Measurements from ENCODE around the gene SNAP47.

Gene SNAP47

GRCh38 chr1:227763246-227764018 lies 28.2 kb downstream of the SNAP47 start:
- POLR2A ChIA-PET = interaction anchor here (1.0 kb wide), 1 partner anchor 30 kb away, joined by 3 read pairs; no protein-coding TSS in a partner anchor
- DNase-seq (ENCODE audit: extremely low spot score) = no peak
- CTCF ChIA-PET = interaction anchor here (0.6 kb wide), 1 partner anchor 295 kb away, joined by 3 read pairs; no protein-coding TSS in a partner anchor
- TF ChIP-seq HDGF (IDR thresholded peaks at IDR 0.05; ENCODE audit: borderline replicate concordance) = no peak
- no peak for TF ChIP-seq SUZ12 (IDR thresholded peaks at IDR 0.05)
- no peak for TF ChIP-seq FOXA1 (IDR thresholded peaks at IDR 0.05)
- no peak for TF ChIP-seq NFRKB (IDR thresholded peaks at IDR 0.05)
- TF ChIP-seq ARNT (IDR thresholded peaks at IDR 0.05) = no peak
- no peak for TF ChIP-seq BHLHE40 (IDR thresholded peaks at IDR 0.05; ENCODE audit: borderline replicate concordance)
- TF ChIP-seq FOXK2 (IDR thresholded peaks at IDR 0.05) = no peak
- no peak for TF ChIP-seq LEF1 (IDR thresholded peaks at IDR 0.05; ENCODE audit: borderline replicate concordance)
- no peak for TF ChIP-seq TARDBP (IDR thresholded peaks at IDR 0.05)
- no peak for TF ChIP-seq CTBP1 (IDR thresholded peaks at IDR 0.05; ENCODE audit: borderline replicate concordance)
- no peak for TF ChIP-seq ZNF384 (IDR thresholded peaks at IDR 0.05)
- no peak for TF ChIP-seq SP1 (IDR thresholded peaks at IDR 0.05)
- no peak for TF ChIP-seq L3MBTL2 (conservative IDR thresholded peaks at IDR 0.05)
- no peak for TF ChIP-seq ELF4 (IDR thresholded peaks at IDR 0.05)
- no peak for TF ChIP-seq PKNOX1 (IDR thresholded peaks at IDR 0.05)

GRCh38 chr1:227764019-227764391 lies 28.8 kb downstream of the SNAP47 start:
- no peak for DNase-seq (ENCODE audit: extremely low spot score)
- ChIA-PET POLR2A (no interaction called here), CTCF (interaction anchor here (0.6 kb wide), 1 partner anchor 296 kb away, joined by 3 read pairs; no protein-coding TSS in a partner anchor)
- TF ChIP-seq FOXK2 (IDR thresholded peaks at IDR 0.05) (no peak), L3MBTL2 (conservative IDR thresholded peaks at IDR 0.05) (no peak), ARNT (IDR thresholded peaks at IDR 0.05) (no peak), BHLHE40 (IDR thresholded peaks at IDR 0.05; ENCODE audit: borderline replicate concordance) (no peak), SP1 (IDR thresholded peaks at IDR 0.05) (no peak), HDGF (IDR thresholded peaks at IDR 0.05; ENCODE audit: borderline replicate concordance) (no peak), TARDBP (IDR thresholded peaks at IDR 0.05) (no peak), FOXM1 (IDR thresholded peaks at IDR 0.05; ENCODE audit: borderline replicate concordance) (no peak), ZNF384 (IDR thresholded peaks at IDR 0.05) (no peak), CTBP1 (IDR thresholded peaks at IDR 0.05; ENCODE audit: borderline replicate concordance) (no peak)

- no peak for DNase-seq (ENCODE audit: extremely low spot score)
- CTCF ChIA-PET = no interaction called here
- POLR2A ChIA-PET = no interaction called here
- TF ChIP-seq TARDBP (IDR thresholded peaks at IDR 0.05) (no peak), FOXA1 (IDR thresholded peaks at IDR 0.05) (no peak), HDGF (IDR thresholded peaks at IDR 0.05; ENCODE audit: borderline replicate concordance) (no peak), FOXK2 (IDR thresholded peaks at IDR 0.05) (no peak), FOXM1 (IDR thresholded peaks at IDR 0.05; ENCODE audit: borderline replicate concordance) (no peak), ARNT (IDR thresholded peaks at IDR 0.05) (no peak), L3MBTL2 (conservative IDR thresholded peaks at IDR 0.05) (no peak), SUZ12 (IDR thresholded peaks at IDR 0.05) (no peak), ZNF384 (IDR thresholded peaks at IDR 0.05) (no peak), ELF4 (IDR thresholded peaks at IDR 0.05) (no peak), BHLHE40 (IDR thresholded peaks at IDR 0.05; ENCODE audit: borderline replicate concordance) (no peak), PKNOX1 (IDR thresholded peaks at IDR 0.05) (no peak), CTBP1 (IDR thresholded peaks at IDR 0.05; ENCODE audit: borderline replicate concordance) (no peak)
Observed at GRCh38 chr1:227765261-227766014, 30.2 kb downstream of the SNAP47 start.

GRCh38 chr1:227766015-227766634 lies 30.9 kb downstream of the SNAP47 start:
- DNase-seq (ENCODE audit: extremely low spot score) = no peak
- TF ChIP-seq NFRKB (IDR thresholded peaks at IDR 0.05) (no peak), TARDBP (IDR thresholded peaks at IDR 0.05) (no peak), ELF4 (IDR thresholded peaks at IDR 0.05) (no peak), FOXM1 (IDR thresholded peaks at IDR 0.05; ENCODE audit: borderline replicate concordance) (no peak), FOXK2 (IDR thresholded peaks at IDR 0.05) (no peak), PKNOX1 (IDR thresholded peaks at IDR 0.05) (no peak), LEF1 (IDR thresholded peaks at IDR 0.05; ENCODE audit: borderline replicate concordance) (no peak), FOXA1 (IDR thresholded peaks at IDR 0.05) (no peak), SUZ12 (IDR thresholded peaks at IDR 0.05) (no peak), CTBP1 (IDR thresholded peaks at IDR 0.05; ENCODE audit: borderline replicate concordance) (no peak), HDGF (IDR thresholded peaks at IDR 0.05; ENCODE audit: borderline replicate concordance) (no peak), ARNT (IDR thresholded peaks at IDR 0.05) (no peak), ZNF384 (IDR thresholded peaks at IDR 0.05) (no peak)
- CTCF ChIA-PET = no interaction called here
- POLR2A ChIA-PET = no interaction called here

GRCh38 chr1:227766653-227767277 lies 31.5 kb downstream of the SNAP47 start:
- TF ChIP-seq PKNOX1 (IDR thresholded peaks at IDR 0.05) = no peak
- CTCF ChIA-PET = no interaction called here
- DNase-seq (ENCODE audit: extremely low spot score) = no peak
- POLR2A ChIA-PET = no interaction called here

All from HEK293T (cell line).